Neutrophil (primary cell): ENCODE data around the gene ERCC4.

Experiments
- H3K27ac ChIP-seq: fragments of 200-600 bp; sonication (generic); 2 replicates; pipeline ENCODE4 v1.5.1; 2016; ENCODE audit warnings: mild to moderate bottlenecking, moderate library complexity
- H3K27me3 ChIP-seq: fragments of 200-600 bp; sonication (generic); 2 replicates; pipeline ENCODE4 v1.6.0; 2016; ENCODE audit warnings: mild to moderate bottlenecking
- H3K36me3 ChIP-seq: fragments of 200-600 bp; sonication (generic); 2 replicates; pipeline ENCODE4 v1.5.1; 2017
- H3K4me1 ChIP-seq, 2 experiments: fragments of 200-600 bp in 1 of 2; sonication (generic) in 1 of 2; 1 replicate in 1 of 2; 2 replicates in 1 of 2; pipeline versions ENCODE4 v1.5.1 to v1.6.1; 2013 to 2016; ENCODE audit warnings: low read depth in 1 of 2, low read length in 1 of 2, mild to moderate bottlenecking in 1 of 2, moderate library complexity in 1 of 2; ENCODE audit not compliant: control insufficient read depth in 1 of 2, insufficient read depth in 1 of 2
- H3K4me3 ChIP-seq, 2 experiments: fragments of 200-600 bp in 1 of 2; sonication (generic) in 1 of 2; 1 replicate in 1 of 2; 2 replicates in 1 of 2; pipeline ENCODE4 v1.5.1; 2013 to 2016; ENCODE audit warnings: low read depth in 1 of 2, low read length in 1 of 2, mild to moderate bottlenecking in 1 of 2, moderate library complexity in 1 of 2
- H3K9me3 ChIP-seq: fragments of 200-600 bp; sonication (generic); 2 replicates; pipeline ENCODE4 v1.5.1; 2016
- CTCF ChIP-seq: fragments of 200-600 bp; sonication (generic); IDR thresholded peaks from 2 replicates; pipeline ENCODE4 v1.5.1; 2016; ENCODE audit warnings: antibody characterized with exemption

The ERCC4 gene

GRCh38 chr16:13958474-13958873, 38.5 kb downstream of the ERCC4 start:
- Histone ChIP-seq H3K27ac (no peak overlapping the region), H3K36me3 (no peaks in the 10 kb centered on the region), H3K27me3 (peaks cover 38% of the 10 kb centered on the region), H3K9me3 (no peaks in the 10 kb centered on the region), H3K4me3 (no peak overlapping the region), H3K4me1 (no peaks in the 10 kb centered on the region)
- no peak for TF ChIP-seq CTCF

- peaks cover 38% of the 10 kb centered on the region for H3K27me3 ChIP-seq
- no peak overlapping the region for H3K4me3 ChIP-seq
- no peak for TF ChIP-seq CTCF
- H3K9me3 ChIP-seq = no peaks in the 10 kb centered on the region
- no peak overlapping the region for H3K27ac ChIP-seq
- no peaks in the 10 kb centered on the region for H3K36me3 ChIP-seq
- H3K4me1 ChIP-seq = no peaks in the 10 kb centered on the region
Observed at GRCh38 chr16:13959626-13960025, 39.7 kb downstream of the ERCC4 start.

GRCh38 chr16:13961099-13961811, 41.3 kb downstream of the ERCC4 start:
- Histone ChIP-seq H3K4me1 (no peaks in the 10 kb centered on the region), H3K9me3 (no peaks in the 10 kb centered on the region), H3K36me3 (no peaks in the 10 kb centered on the region), H3K4me3 (no peak overlapping the region), H3K27me3 (peaks cover 27% of the 10 kb centered on the region), H3K27ac (no peak overlapping the region)
- TF ChIP-seq CTCF = no peak

- Histone ChIP-seq H3K27me3 (peaks cover 19% of the 10 kb centered on the region), H3K4me3 (no peak overlapping the region), H3K27ac (no peak overlapping the region), H3K4me1 (no peaks in the 10 kb centered on the region), H3K9me3 (no peaks in the 10 kb centered on the region), H3K36me3 (no peaks in the 10 kb centered on the region)
- no peak for TF ChIP-seq CTCF
Observed at GRCh38 chr16:13962232-13962631, 42.3 kb downstream of the ERCC4 start.

GRCh38 chr16:13968835-13969234, 48.9 kb downstream of the ERCC4 start:
- Histone ChIP-seq H3K9me3 (no peaks in the 10 kb centered on the region), H3K27me3 (no peaks in the 10 kb centered on the region), H3K4me1 (no peaks in the 10 kb centered on the region), H3K27ac (no peak overlapping the region), H3K36me3 (no peaks in the 10 kb centered on the region), H3K4me3 (no peak overlapping the region)
- TF ChIP-seq CTCF = no peak

- Histone ChIP-seq H3K4me3 (no peak overlapping the region), H3K27me3 (no peaks in the 10 kb centered on the region), H3K4me1 (no peaks in the 10 kb centered on the region), H3K27ac (no peak overlapping the region), H3K9me3 (no peaks in the 10 kb centered on the region), H3K36me3 (no peaks in the 10 kb centered on the region)
- TF ChIP-seq CTCF = no peak
Observed at GRCh38 chr16:13969711-13970110, 49.8 kb downstream of the ERCC4 start.
